GM23248 (cell line): ENCODE data around the gene CDC42EP3.

Source experiments
- EZH2 ChIP-seq: fragments of 200-600 bp; sonication (generic); IDR thresholded peaks from 2 replicates; pipeline ENCODE4 v1.6.1; 2018; ENCODE audit warnings: antibody characterized with exemption, mild to moderate bottlenecking; ENCODE audit not compliant: insufficient read depth, poor library complexity, severe bottlenecking
- EZH2phosphoT487 ChIP-seq: fragments of 200-600 bp; sonication (generic); IDR thresholded peaks from 2 replicates; pipeline ENCODE4 v1.6.1; 2018; ENCODE audit warnings: antibody characterized with exemption, moderate library complexity, mild to moderate bottlenecking, low read depth; ENCODE audit not compliant: insufficient read depth

GRCh38 chr2:37653093-37653492, 18.3 kb downstream of the CDC42EP3 start:
- TF ChIP-seq EZH2, result no peak
- TF ChIP-seq EZH2phosphoT487, result no peak
